Measurements from ENCODE around the gene ZFP36L1.

DNA sequence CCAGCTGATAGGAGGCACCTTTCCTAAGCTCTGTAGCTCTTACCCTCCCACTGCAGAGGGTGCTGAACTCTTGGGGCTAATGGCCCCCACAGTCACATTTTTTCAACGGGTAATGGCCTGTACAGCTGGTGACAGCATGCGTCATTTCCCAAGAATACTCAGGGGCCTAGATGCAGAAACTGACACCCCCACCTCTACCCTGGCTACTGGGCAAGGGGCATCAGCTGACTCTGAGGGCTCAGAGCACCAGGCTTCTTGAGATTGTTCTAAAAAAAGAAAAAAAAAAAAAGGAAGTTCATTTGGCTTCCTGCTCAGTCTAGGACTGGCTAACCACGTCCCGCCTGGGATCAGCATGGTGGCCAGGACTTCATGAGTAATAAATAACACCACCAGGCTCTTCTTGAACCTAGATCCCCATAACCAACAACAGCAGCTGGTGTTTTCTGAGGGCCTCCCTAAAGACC is 35.2 kb downstream of the ZFP36L1 start:
- TF ChIP-seq POLR2A (IDR thresholded peaks at IDR 0.05; ENCODE audit: low read depth, low read length) (no peak), POLR2AphosphoS5 (IDR thresholded peaks at IDR 0.05; ENCODE audit: low read depth, low read length) (no peak)

Data from GM12892 (cell line).